Natural killer cell (primary cell): ENCODE results near the gene HPCA. TPM values are rescaled to one million over a fixed set of nuclear protein-coding genes. Genes with fewer than 3 reads are reported as not detected.

Source experiments
- ATAC-seq, 3 donors: fragments of 150-1000 bp in 2 of 3; fragments of 200-7000 bp in 1 of 3; cut with Tn5 transposase; 1 replicate in 1 of 3; 2 replicates in 2 of 3; pipeline ENCODE4 v1.10.0; 2021; ENCODE audit warnings: mild to moderate bottlenecking in 2 of 3, moderate library complexity in 2 of 3
- DNase-seq, 2 donors: peaks; one replicate each; pipeline versions ENCODE4 v3.0.0 to v3.0.0-alpha.2; 2013 to 2021; ENCODE audit warnings: mixed read lengths in 1 of 2
- H3K27ac ChIP-seq: one replicate; pipeline ENCODE4 v1.5.1; 2013; ENCODE audit warnings: mild to moderate bottlenecking, low read length
- H3K27me3 ChIP-seq: one replicate; pipeline ENCODE4 v1.6.1; 2013; ENCODE audit warnings: low read length; ENCODE audit not compliant: control insufficient read depth, insufficient read depth
- H3K36me3 ChIP-seq: one replicate; pipeline ENCODE4 v1.6.1; 2013; ENCODE audit warnings: low read length; ENCODE audit not compliant: control insufficient read depth, insufficient read depth
- H3K4me1 ChIP-seq: one replicate; pipeline ENCODE4 v1.6.1; 2013; ENCODE audit warnings: low read length; ENCODE audit not compliant: control insufficient read depth, insufficient read depth
- H3K4me3 ChIP-seq: one replicate; pipeline ENCODE4 v1.5.1; 2013; ENCODE audit warnings: low read length
- H3K9me3 ChIP-seq: one replicate; pipeline ENCODE4 v1.6.1; 2013; ENCODE audit warnings: low read length; ENCODE audit not compliant: control insufficient read depth, insufficient read depth
- H3K27ac Mint-ChIP-seq, 2 donors: one replicate each; pipeline ENCODE4 v1.8.0; 2022; ENCODE audit warnings: mild to moderate bottlenecking in 2 of 2, mixed read lengths in 2 of 2, moderate library complexity in 1 of 2
- H3K27me3 Mint-ChIP-seq, 2 donors: one replicate each; pipeline ENCODE4 v1.8.0; 2022; ENCODE audit warnings: low read depth in 2 of 2, mixed read lengths in 2 of 2
- H3K36me3 Mint-ChIP-seq: one replicate; pipeline ENCODE4 v1.8.0; 2022; ENCODE audit warnings: mixed read lengths
- H3K4me1 Mint-ChIP-seq, 2 donors: one replicate each; pipeline ENCODE4 v1.8.0; 2022; ENCODE audit warnings: mixed read lengths in 2 of 2
- H3K4me3 Mint-ChIP-seq: one replicate; pipeline ENCODE4 v1.8.0; 2022; ENCODE audit warnings: mild to moderate bottlenecking, moderate library complexity, mixed read lengths
- H3K9me3 Mint-ChIP-seq, 2 donors: one replicate each; pipeline ENCODE4 v1.8.0; 2022; ENCODE audit warnings: mixed read lengths in 2 of 2
- WGBS: methylation state at CpG from one replicate; pipeline ENCODE4 v1.1.7; 2013; ENCODE audit warnings: missing lambda C conversion rate; ENCODE audit not compliant: insufficient coverage; 5-methylcytosine and 5-hydroxymethylcytosine counted together
- intact Hi-C: fragments of 100-400 bp; cut with micrococcal nuclease; formaldehyde crosslinking; loops from one replicate; pipeline ENCODE4 v1.14.2; 2022
- total RNA-seq, 4 donors: library from RNA; stranded (reverse); fragments of 120-200 nt in 1 of 4; gene quantifications; one replicate each; pipeline versions ENCODE4 v1.2.3 to v1.2.4, GENCODE V29; 2013 to 2022
- TF ChIP-seq, protein P1 (sequence below): fragments of 200-600 bp; IDR thresholded peaks from one replicate; pipeline ENCODE4 v1.8.0; 2022; ENCODE audit warnings: antibody characterized with exemption

HPCA gene
- total RNA-seq, 3 donors from 2014 or later (not counting 1 experiment from before 2014, with no cell fraction given), result 0.59 TPM; not detected in 2

DNA sequence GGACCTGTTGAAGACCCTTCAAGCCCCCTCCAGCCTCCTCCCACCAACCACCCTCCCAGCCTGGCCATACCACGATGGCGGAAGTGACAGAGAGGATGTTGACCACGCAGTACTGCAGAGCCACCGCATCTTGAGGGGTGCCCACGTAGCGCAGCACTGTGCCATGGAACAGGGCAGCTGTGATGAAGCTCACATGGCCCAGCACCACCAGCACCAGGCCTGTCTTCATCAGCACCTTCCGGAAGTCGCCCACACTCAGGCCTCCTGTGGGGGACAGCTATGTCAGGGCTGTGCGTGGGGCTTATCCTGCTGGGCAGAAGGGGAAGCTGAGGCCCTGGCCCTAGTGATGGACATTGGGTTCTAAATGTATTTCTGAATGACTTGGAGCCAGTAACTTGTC, 11.8 kb downstream of the HPCA start:
- DNase-seq (no peak), ATAC-seq (no peak)
- Histone ChIP-seq H3K27me3 (peaks cover 35% of the 10 kb centered on the region), H3K4me3 (no peak overlapping the region), H3K27ac (no peak overlapping the region), H3K9me3 (no peaks in the 10 kb centered on the region), H3K4me1 (peaks cover 20% of the 10 kb centered on the region), H3K36me3 (no peaks in the 10 kb centered on the region)
- WGBS, result 81% methylated on average over 9 of the region's 9 CpGs
- Mint-ChIP-seq H3K4me1 (peaks cover 4 to 14% of the 10 kb centered on the region in 2 donors), H3K27ac (no peak overlapping the region), H3K9me3 (no peaks in the 10 kb centered on the region), H3K36me3 (no peaks in the 10 kb centered on the region), H3K4me3 (no peak overlapping the region), H3K27me3 (peaks cover 25 to 46% of the 10 kb centered on the region in 2 donors)
- TF ChIP-seq, protein P1, sequence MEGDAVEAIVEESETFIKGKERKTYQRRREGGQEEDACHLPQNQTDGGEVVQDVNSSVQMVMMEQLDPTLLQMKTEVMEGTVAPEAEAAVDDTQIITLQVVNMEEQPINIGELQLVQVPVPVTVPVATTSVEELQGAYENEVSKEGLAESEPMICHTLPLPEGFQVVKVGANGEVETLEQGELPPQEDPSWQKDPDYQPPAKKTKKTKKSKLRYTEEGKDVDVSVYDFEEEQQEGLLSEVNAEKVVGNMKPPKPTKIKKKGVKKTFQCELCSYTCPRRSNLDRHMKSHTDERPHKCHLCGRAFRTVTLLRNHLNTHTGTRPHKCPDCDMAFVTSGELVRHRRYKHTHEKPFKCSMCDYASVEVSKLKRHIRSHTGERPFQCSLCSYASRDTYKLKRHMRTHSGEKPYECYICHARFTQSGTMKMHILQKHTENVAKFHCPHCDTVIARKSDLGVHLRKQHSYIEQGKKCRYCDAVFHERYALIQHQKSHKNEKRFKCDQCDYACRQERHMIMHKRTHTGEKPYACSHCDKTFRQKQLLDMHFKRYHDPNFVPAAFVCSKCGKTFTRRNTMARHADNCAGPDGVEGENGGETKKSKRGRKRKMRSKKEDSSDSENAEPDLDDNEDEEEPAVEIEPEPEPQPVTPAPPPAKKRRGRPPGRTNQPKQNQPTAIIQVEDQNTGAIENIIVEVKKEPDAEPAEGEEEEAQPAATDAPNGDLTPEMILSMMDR, result no peak
- intact Hi-C loops, result no loop called here

DNA sequence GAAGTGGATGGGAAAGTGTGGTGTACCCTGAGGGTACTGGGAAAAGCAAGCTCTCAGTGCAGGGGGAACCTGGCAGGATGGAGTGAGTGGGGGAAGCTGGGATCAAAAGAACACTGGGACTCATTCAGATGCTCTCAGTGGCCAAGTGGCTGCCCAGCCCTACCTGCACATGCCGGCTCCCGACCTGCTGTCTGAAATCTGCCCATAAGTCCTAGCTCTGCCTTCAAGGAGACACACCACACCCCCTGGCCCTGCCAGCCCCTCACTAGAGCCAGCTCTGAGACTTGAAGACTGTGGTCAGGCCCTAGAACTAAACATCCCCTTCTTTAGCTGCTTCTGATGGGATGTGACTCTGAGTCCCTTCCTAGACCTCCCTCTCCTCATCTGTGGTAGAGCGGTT, 12.7 kb downstream of the HPCA start:
- 89% methylated on average over 3 of the region's 3 CpGs for WGBS
- no peak for DNase-seq
- Mint-ChIP-seq H3K4me1 (peaks cover 4 to 10% of the 10 kb centered on the region in 2 donors), H3K27ac (no peak overlapping the region), H3K27me3 (peaks cover 25 to 38% of the 10 kb centered on the region in 2 donors), H3K9me3 (no peaks in the 10 kb centered on the region), H3K4me3 (no peak overlapping the region), H3K36me3 (no peaks in the 10 kb centered on the region)
- TF ChIP-seq, protein P1, result no peak
- H3K27me3 ChIP-seq, result peaks cover 32% of the 10 kb centered on the region
- H3K4me1 ChIP-seq, result peaks cover 11% of the 10 kb centered on the region
- H3K27ac ChIP-seq, result no peak overlapping the region
- no peaks in the 10 kb centered on the region for H3K36me3 ChIP-seq
- H3K4me3 ChIP-seq, result no peak overlapping the region
- ATAC-seq, result no peak
- H3K9me3 ChIP-seq, result no peaks in the 10 kb centered on the region
- intact Hi-C loops, result no loop called here

DNA sequence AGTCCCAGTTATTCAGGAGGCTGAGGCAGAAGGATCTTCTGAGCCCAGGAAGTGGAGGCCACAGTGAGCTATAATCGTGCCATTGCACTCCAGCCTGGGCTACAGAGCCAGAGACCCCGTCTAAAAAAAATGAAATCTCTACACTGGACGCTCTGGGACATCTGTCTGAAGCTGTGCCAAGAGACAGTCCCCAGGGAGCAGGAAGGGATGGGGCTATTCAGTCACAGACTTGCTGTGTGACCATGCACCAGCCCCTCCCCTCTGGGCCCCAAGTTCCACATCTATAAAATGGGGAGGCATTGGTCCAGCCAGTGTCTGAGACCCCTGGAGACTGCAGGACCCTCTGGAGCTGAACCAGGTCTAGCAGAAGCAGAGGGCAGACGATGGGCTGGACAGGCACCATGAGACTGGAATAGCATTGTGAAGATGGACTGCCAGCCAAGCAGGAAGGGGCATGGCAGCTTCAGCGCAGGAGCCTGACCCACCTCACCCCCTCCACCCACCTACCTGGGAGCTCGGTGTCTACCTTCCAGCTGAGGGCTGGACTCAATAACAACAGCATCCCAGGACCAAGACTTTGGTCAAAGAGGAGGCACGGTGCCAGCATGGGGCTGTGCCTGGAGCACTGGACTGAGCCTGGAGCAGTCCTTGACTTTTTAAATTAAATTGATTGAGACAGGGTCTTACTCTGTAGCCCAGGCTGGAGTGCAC, 13.4 kb downstream of the HPCA start:
- intact Hi-C loops, result no loop called here
- Histone ChIP-seq H3K4me3 (no peak overlapping the region), H3K9me3 (no peaks in the 10 kb centered on the region), H3K27ac (no peak overlapping the region), H3K36me3 (no peaks in the 10 kb centered on the region), H3K4me1 (peaks cover 11% of the 10 kb centered on the region), H3K27me3 (peaks cover 32% of the 10 kb centered on the region)
- H3K4me1 Mint-ChIP-seq, result peaks cover 4 to 10% of the 10 kb centered on the region in 2 donors
- H3K4me3 Mint-ChIP-seq, result no peak overlapping the region
- no peaks in the 10 kb centered on the region for H3K36me3 Mint-ChIP-seq
- ATAC-seq (no peak), DNase-seq (no peak)
- WGBS, result 86% methylated on average over 7 of the region's 7 CpGs
- H3K9me3 Mint-ChIP-seq, result no peaks in the 10 kb centered on the region
- TF ChIP-seq, protein P1, result no peak
- no peak overlapping the region for H3K27ac Mint-ChIP-seq
- H3K27me3 Mint-ChIP-seq, result peaks cover 28 to 38% of the 10 kb centered on the region in 2 donors
